H9 (cell line): Measurements from ENCODE around the gene KRT84. TPM values are rescaled to one million over a fixed set of nuclear protein-coding genes. Genes with fewer than 3 reads are reported as not detected.

ENCODE experiments used
- DNase-seq: peaks from one replicate; pipeline ENCODE4 v3.0.0-alpha.2; 2017
- H2AFZ ChIP-seq: one replicate; pipeline ENCODE4 v1.6.1; 2013; ENCODE audit warnings: mild to moderate bottlenecking, low read length, control low read depth, moderate library complexity
- H2AK5ac ChIP-seq: 2 replicates; pipeline ENCODE4 v1.6.1; 2013; ENCODE audit warnings: low read length, control low read depth, mixed read lengths; ENCODE audit not compliant: insufficient read length
- H2BK120ac ChIP-seq: one replicate; pipeline ENCODE4 v1.6.1; 2013; ENCODE audit warnings: low read depth, mild to moderate bottlenecking, low read length, control low read depth, inconsistent platforms; ENCODE audit not compliant: poor library complexity, severe bottlenecking
- H2BK12ac ChIP-seq: 2 replicates; pipeline ENCODE4 v1.6.1; 2013; ENCODE audit warnings: low read length, control low read depth, mixed read lengths, low read depth; ENCODE audit not compliant: insufficient read length
- H2BK15ac ChIP-seq: 2 replicates; pipeline ENCODE4 v1.6.1; 2013; ENCODE audit warnings: low read depth, low read length, control low read depth
- H2BK20ac ChIP-seq: one replicate; pipeline ENCODE4 v1.6.1; 2013; ENCODE audit warnings: low read depth, mild to moderate bottlenecking, low read length, control low read depth, inconsistent platforms; ENCODE audit not compliant: poor library complexity, severe bottlenecking
- H2BK5ac ChIP-seq: 2 replicates; pipeline ENCODE4 v1.6.1; 2013; ENCODE audit warnings: low read length, control low read depth, mixed read lengths; ENCODE audit not compliant: insufficient read length
- H3K14ac ChIP-seq: 2 replicates; pipeline ENCODE4 v1.6.1; 2013; ENCODE audit warnings: low read length, control low read depth; ENCODE audit not compliant: insufficient read depth
- H3K18ac ChIP-seq: 2 replicates; pipeline ENCODE4 v1.6.1; 2013; ENCODE audit warnings: low read depth, mild to moderate bottlenecking, mixed read lengths, low read length, control low read depth; ENCODE audit not compliant: insufficient read length
- H3K23ac ChIP-seq: 2 replicates; pipeline ENCODE4 v1.6.1; 2013; ENCODE audit warnings: low read length, control low read depth, mixed read lengths, low read depth; ENCODE audit not compliant: insufficient read length
- H3K23me2 ChIP-seq: 2 replicates; pipeline ENCODE4 v1.6.1; 2013; ENCODE audit warnings: low read depth, mild to moderate bottlenecking, mixed read lengths, low read length, control low read depth; ENCODE audit not compliant: insufficient read length, poor library complexity, severe bottlenecking
- H3K27ac ChIP-seq: 2 replicates; pipeline ENCODE4 v1.5.1; 2013; ENCODE audit warnings: low read length, control low read depth, mixed read lengths, low read depth; ENCODE audit not compliant: insufficient read length
- H3K27me3 ChIP-seq: 2 replicates; pipeline ENCODE4 v1.6.1; 2013; ENCODE audit warnings: low read length, control low read depth, inconsistent platforms; ENCODE audit not compliant: insufficient read depth
- H3K4ac ChIP-seq: 2 replicates; pipeline ENCODE4 v1.6.1; 2013; ENCODE audit warnings: low read depth, mild to moderate bottlenecking, control low read depth, inconsistent platforms, low read length, moderate library complexity
- H3K4me1 ChIP-seq: 2 replicates; pipeline ENCODE4 v1.6.1; 2013; ENCODE audit warnings: low read length, control low read depth, inconsistent platforms; ENCODE audit not compliant: insufficient read depth
- H3K4me2 ChIP-seq: 2 replicates; pipeline ENCODE4 v1.6.1; 2013; ENCODE audit warnings: low read length, control low read depth, mixed read lengths; ENCODE audit not compliant: insufficient read length, insufficient read depth
- H3K56ac ChIP-seq: 2 replicates; pipeline ENCODE4 v1.6.1; 2013; ENCODE audit warnings: low read depth, mild to moderate bottlenecking, mixed read lengths, low read length, control low read depth; ENCODE audit not compliant: insufficient read length
- H3K79me1 ChIP-seq: 2 replicates; pipeline ENCODE4 v1.6.1; 2013; ENCODE audit warnings: low read depth, mild to moderate bottlenecking, moderate library complexity, low read length, control low read depth, inconsistent platforms; ENCODE audit not compliant: insufficient read depth, poor library complexity, severe bottlenecking
- H3K79me2 ChIP-seq: 2 replicates; pipeline ENCODE4 v1.6.1; 2013; ENCODE audit warnings: low read length, control low read depth, inconsistent platforms; ENCODE audit not compliant: insufficient read depth
- H3K9ac ChIP-seq: 2 replicates; pipeline ENCODE4 v1.6.1; 2013; ENCODE audit warnings: low read length, control low read depth, mixed read lengths; ENCODE audit not compliant: insufficient read length; ENCODE audit errors: extremely low read depth
- H3K9me3 ChIP-seq: one replicate; pipeline ENCODE4 v1.6.1; 2013; ENCODE audit warnings: low read depth, low read length, inconsistent platforms; ENCODE audit not compliant: control insufficient read depth
- H3T11ph ChIP-seq: one replicate; pipeline ENCODE4 v1.6.1; 2013; ENCODE audit warnings: mild to moderate bottlenecking, low read length, control low read depth, inconsistent platforms
- H4K20me1 ChIP-seq: one replicate; pipeline ENCODE4 v1.6.1; 2013; ENCODE audit not compliant: control insufficient read depth, insufficient read length, insufficient read depth
- H4K5ac ChIP-seq: 2 replicates; pipeline ENCODE4 v1.6.1; 2013; ENCODE audit warnings: low read depth, mild to moderate bottlenecking, mixed read lengths, low read length, control low read depth; ENCODE audit not compliant: insufficient read length
- H4K8ac ChIP-seq: replicated peaks from 2 replicates; pipeline ENCODE4 v1.6.1; 2013; ENCODE audit warnings: low read length, control low read depth, mixed read lengths, low read depth; ENCODE audit not compliant: insufficient read length
- H4K91ac ChIP-seq: 2 replicates; pipeline ENCODE4 v1.6.1; 2013; ENCODE audit warnings: low read depth, mild to moderate bottlenecking, moderate library complexity, mixed read lengths, low read length, control low read depth; ENCODE audit not compliant: insufficient read length
- H3K27ac Mint-ChIP-seq, 3 experiments: 2 replicates in 2 of 3; 3 replicates in 1 of 3; pipeline ENCODE4 v1.8.0; 2020 to 2021; ENCODE audit warnings: mixed read lengths in 3 of 3, mild to moderate bottlenecking in 1 of 3, moderate library complexity in 1 of 3
- H3K27me3 Mint-ChIP-seq: 2 replicates; pipeline ENCODE4 v1.8.0; 2021; ENCODE audit warnings: low read depth, mild to moderate bottlenecking, moderate library complexity, mixed read lengths
- H3K36me3 Mint-ChIP-seq, 3 experiments: 2 replicates in 2 of 3; 3 replicates in 1 of 3; pipeline ENCODE4 v1.8.0; 2020 to 2021; ENCODE audit warnings: low read depth in 3 of 3, mixed read lengths in 3 of 3; ENCODE audit not compliant: insufficient read depth in 1 of 3
- H3K4me1 Mint-ChIP-seq, 2 experiments: 2 replicates each; pipeline ENCODE4 v1.8.0; 2020; ENCODE audit warnings: mixed read lengths in 2 of 2
- H3K4me3 Mint-ChIP-seq, 2 experiments: 2 replicates in 1 of 2; 3 replicates in 1 of 2; pipeline ENCODE4 v1.8.0; 2020 to 2021; ENCODE audit warnings: mild to moderate bottlenecking in 2 of 2, mixed read lengths in 2 of 2, moderate library complexity in 1 of 2
- H3K9me3 Mint-ChIP-seq, 2 experiments: 2 replicates in 1 of 2; 3 replicates in 1 of 2; pipeline ENCODE4 v1.8.0; 2020; ENCODE audit warnings: mild to moderate bottlenecking in 2 of 2, mixed read lengths in 2 of 2, moderate library complexity in 1 of 2
- WGBS: extraction: QIAGEN DNeasy Blood & Tissue Kit; methylation state at CpG from one replicate; pipeline ENCODE4 v1.1.7; 2013; ENCODE audit warnings: missing lambda C conversion rate, low lambda C conversion rate, mixed read lengths; ENCODE audit not compliant: insufficient read length; ENCODE audit errors: extremely low coverage; 5-methylcytosine and 5-hydroxymethylcytosine counted together
- total RNA-seq: library from RNA; stranded (reverse); gene quantifications from 2 replicates; pipeline ENCODE4 v1.2.1, GENCODE V29; 2021
- TF ChIP-seq, protein P1 (sequence below): fragments of 200-600 bp; sonication (generic); conservative IDR thresholded peaks from 3 replicates; pipeline ENCODE4 v1.8.0; 2021; ENCODE audit warnings: antibody characterized with exemption, mild to moderate bottlenecking

KRT84 gene
- total RNA-seq, 1 experiment from 2014 or later, result not detected

DNA sequence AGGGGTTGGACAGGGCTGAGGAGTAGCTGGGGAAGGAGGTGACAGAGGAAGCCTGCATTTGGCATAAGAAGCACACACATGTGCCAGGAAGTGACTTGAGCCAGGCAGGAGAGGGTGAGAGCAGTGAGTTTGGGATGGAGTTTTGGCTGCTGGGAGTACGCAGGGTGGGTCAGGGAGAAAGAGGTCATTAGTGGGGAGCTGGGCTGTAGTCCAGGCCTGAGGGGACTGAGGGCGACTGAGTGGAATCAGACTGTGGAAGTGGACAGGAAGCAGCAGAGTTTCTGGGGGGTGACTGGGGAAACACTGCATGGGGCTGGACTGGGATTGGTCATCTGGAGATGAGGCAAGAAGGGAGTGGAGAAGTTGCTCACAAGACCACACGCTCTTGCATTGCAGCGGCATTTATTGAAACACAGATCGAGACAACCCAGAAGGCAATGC lies 25.8 kb downstream of the KRT84 start:
- Histone ChIP-seq H3K56ac (no peak overlapping the region), H2BK5ac (no peak overlapping the region), H3K9me3 (no peaks in the 10 kb centered on the region), H4K8ac (no peak overlapping the region), H2BK20ac (no peak overlapping the region), H3K27me3 (no peaks in the 10 kb centered on the region), H3K23ac (no peak overlapping the region), H2BK12ac (no peak overlapping the region), H3K4me2 (no peak overlapping the region), H4K5ac (no peak overlapping the region), H3K4me1 (no peaks in the 10 kb centered on the region), H3K18ac (no peak overlapping the region), H3T11ph (no peak overlapping the region), H2BK15ac (no peak overlapping the region), H3K79me1 (no peaks in the 10 kb centered on the region), H3K79me2 (no peaks in the 10 kb centered on the region), H3K4ac (no peak overlapping the region), H3K23me2 (no peaks in the 10 kb centered on the region), H2AK5ac (no peak overlapping the region), H3K14ac (no peak overlapping the region), H4K20me1 (no peaks in the 10 kb centered on the region), H3K27ac (no peak overlapping the region), H4K91ac (no peak overlapping the region), H2BK120ac (no peak overlapping the region), H3K9ac (no peak overlapping the region), H2AFZ (no peak overlapping the region)
- no CpG with 5 or more reads among the region's 5 CpGs for WGBS
- H3K27ac Mint-ChIP-seq, result peak overlapping the region in 1 of 3 experiments; percentile 89; a peak in 5 of 7 replicates
- peaks cover 6 to 12% of the 10 kb centered on the region in 2 experiments for H3K4me1 Mint-ChIP-seq
- peaks cover 7% of the 10 kb centered on the region for H3K27me3 Mint-ChIP-seq
- no peak for DNase-seq
- TF ChIP-seq, protein P1, sequence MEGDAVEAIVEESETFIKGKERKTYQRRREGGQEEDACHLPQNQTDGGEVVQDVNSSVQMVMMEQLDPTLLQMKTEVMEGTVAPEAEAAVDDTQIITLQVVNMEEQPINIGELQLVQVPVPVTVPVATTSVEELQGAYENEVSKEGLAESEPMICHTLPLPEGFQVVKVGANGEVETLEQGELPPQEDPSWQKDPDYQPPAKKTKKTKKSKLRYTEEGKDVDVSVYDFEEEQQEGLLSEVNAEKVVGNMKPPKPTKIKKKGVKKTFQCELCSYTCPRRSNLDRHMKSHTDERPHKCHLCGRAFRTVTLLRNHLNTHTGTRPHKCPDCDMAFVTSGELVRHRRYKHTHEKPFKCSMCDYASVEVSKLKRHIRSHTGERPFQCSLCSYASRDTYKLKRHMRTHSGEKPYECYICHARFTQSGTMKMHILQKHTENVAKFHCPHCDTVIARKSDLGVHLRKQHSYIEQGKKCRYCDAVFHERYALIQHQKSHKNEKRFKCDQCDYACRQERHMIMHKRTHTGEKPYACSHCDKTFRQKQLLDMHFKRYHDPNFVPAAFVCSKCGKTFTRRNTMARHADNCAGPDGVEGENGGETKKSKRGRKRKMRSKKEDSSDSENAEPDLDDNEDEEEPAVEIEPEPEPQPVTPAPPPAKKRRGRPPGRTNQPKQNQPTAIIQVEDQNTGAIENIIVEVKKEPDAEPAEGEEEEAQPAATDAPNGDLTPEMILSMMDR, result no peak
- no peaks in the 10 kb centered on the region; a peak in 1 of 5 replicates for H3K9me3 Mint-ChIP-seq
- no peak overlapping the region for H3K4me3 Mint-ChIP-seq
- no peaks in the 10 kb centered on the region for H3K36me3 Mint-ChIP-seq
